CD4-positive, alpha-beta T cell treated with Interleukin-10 for 1 hour (primary cell): ENCODE results near the gene REXO4.
"Not testable (repeated sequence)": the region's sequence is repeated elsewhere in the genome, so short reads cannot be mapped to it uniquely, and the experiment has no call there.

Experiments
- DNase-seq: peaks from one replicate; pipeline ENCODE4 v3.0.0-alpha.2; 2020

REXO4 gene

GRCh38 chr9:133385452-133385851 lies 32.4 kb downstream of the REXO4 start:
- no peak for DNase-seq

DNA sequence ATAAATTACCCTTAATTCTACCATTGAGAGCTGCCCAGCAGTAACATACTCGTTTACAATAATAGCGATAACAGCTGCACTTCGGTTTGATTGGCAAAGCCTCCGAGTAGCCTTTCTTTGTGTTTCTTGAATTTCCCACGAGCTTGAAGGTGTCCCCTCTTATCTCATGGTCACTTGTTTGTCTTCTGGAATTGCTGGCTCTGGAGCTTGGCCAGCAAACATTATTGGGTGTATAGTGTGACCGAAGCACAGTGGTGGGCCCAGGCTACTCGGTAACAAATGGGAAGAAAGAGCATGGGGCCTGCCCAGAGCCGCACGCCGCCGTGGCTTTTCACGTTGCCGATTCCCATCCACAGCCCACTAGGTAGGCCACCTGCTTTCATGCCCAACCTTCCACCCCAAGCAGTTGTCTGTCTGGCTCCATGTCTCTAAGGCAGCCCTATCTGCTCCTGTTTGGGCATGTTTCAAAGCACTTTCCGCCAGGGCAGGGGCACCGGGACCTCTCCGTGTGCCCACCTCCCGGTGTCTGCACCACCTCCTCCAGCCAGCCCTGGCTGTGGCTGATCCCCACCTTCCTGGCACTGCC lies 33.0 kb downstream of the REXO4 start:
- no peak for DNase-seq

DNA sequence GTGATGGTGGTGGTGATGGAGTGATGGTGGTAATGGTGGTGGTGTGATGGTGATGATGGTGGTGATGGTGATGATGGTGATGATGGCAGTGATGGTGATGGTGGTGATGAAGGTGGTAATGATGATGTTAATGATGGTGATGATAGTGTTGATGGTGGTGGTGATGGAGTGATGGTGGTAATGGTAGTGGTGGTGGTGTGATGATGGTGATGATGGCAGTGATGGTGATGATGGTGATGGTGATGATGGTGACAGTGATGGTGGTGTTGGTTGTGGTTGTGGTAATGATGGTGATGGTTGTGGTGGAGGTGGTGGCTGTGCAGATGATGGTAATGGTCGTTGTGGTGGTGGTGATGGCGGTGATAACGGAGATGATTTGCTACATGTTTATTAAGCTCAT lies 34.4 kb downstream of the REXO4 start:
- no peak for DNase-seq

- DNase-seq = no peak
Observed at GRCh38 chr9:133382507-133383141, 35.2 kb downstream of the REXO4 start.

- no peak for DNase-seq
Observed at GRCh38 chr9:133380734-133381133, 37.1 kb downstream of the REXO4 start.

GRCh38 chr9:133379153-133380086 lies 38.4 kb downstream of the REXO4 start:
- DNase-seq = no peak

- no peak for DNase-seq
Observed at GRCh38 chr9:133378408-133378962, 39.3 kb downstream of the REXO4 start.

- DNase-seq = no peak
Observed at GRCh38 chr9:133377721-133378216, 40.0 kb downstream of the REXO4 start.

GRCh38 chr9:133377280-133377679 lies 40.5 kb downstream of the REXO4 start:
- not testable (repeated sequence) for DNase-seq

GRCh38 chr9:133375724-133376654 lies 41.8 kb downstream of the REXO4 start, which contains the start of the genes STKLD1 and SURF4:
Gene STKLD1 (plus strand): TSS chr9:133376366. CDS start chr9:133376474, 108 bp downstream.
Gene SURF4 (minus strand): TSS chr9:133376060. CDS start chr9:133375969, 91 bp downstream.
- peak; percentile 95 for DNase-seq

GRCh38 chr9:133375116-133375723 lies 42.6 kb downstream of the REXO4 start:
- no peak for DNase-seq

DNA sequence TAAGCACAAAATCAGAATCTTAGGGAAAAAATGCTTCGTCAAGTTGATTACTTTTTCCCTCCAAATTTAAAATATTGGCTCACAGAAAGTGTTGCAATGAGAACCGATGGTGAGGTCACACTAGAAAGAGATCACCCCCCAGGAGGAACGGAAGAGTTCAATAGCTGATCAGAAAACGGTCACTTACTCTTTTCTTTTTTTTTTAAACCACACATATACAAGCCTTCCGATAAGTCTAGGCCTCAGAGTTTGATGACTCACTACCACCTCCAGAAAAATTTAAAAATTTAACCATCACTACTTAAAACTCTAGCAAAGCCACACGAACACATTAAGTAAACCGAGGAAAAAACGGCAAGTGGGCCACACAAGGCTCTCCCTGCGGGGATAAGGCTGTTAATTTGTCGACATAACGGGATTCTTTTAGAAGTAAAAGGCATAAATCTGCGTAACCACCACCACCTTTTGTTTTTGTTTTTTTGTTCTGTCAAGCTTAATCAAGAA lies 43.1 kb downstream of the REXO4 start:
- peak; percentile 65 for DNase-seq

- DNase-seq = no peak
Observed at GRCh38 chr9:133372144-133372543, 45.7 kb downstream of the REXO4 start.

DNA sequence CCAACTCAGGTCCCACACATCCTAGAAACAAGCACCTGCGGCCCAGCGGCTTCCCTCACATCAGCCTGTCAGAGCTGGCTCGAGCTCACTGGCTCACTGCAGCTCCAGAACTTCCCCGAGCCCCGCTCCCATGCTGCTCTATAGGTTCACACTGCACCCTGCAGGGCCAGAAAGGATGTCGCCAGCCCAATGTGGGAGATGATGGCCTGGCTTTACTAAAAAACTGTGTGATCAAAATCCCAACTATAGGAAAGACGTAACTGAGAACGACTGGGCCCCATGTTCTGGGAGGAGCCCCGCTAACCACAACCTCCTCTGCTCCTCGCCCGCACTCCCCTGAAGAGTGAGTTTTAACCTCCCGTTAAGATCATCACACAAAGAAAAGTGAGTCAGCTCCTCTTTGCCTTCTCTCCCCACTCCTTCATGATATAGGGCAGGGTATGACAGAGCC lies 46.5 kb downstream of the REXO4 start:
- peak; percentile 76 for DNase-seq

GRCh38 chr9:133370685-133371084 lies 47.1 kb downstream of the REXO4 start:
- DNase-seq = peak; percentile 70

DNA sequence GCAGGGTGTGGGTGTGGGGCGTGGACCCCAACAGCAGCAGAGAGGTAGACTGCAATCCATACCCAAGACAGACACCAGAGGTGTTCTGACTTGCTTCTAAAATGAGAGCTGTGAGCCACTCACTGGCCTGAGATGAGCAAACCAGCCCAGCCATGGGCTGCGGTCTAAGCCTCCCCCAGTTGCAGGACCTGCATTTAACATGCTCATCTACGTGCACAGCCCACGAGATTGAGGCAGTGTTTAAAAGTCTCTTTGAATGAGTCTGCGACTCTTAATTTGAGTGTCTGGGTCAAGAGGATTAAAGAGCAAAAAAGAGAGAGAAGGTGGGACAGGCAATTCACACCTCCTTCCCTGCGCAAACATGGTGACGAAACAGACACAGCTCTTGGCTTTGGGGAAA lies 47.9 kb downstream of the REXO4 start:
- no peak for DNase-seq

- DNase-seq = no peak
Observed at GRCh38 chr9:133369422-133369821, 48.4 kb downstream of the REXO4 start.

- no peak for DNase-seq
Observed at GRCh38 chr9:133368249-133368881, 49.4 kb downstream of the REXO4 start.

- no peak for DNase-seq
Observed at GRCh38 chr9:133367778-133368177, 50.0 kb downstream of the REXO4 start.

- no peak for DNase-seq
Observed at GRCh38 chr9:133367221-133367620, 50.6 kb downstream of the REXO4 start.

DNA sequence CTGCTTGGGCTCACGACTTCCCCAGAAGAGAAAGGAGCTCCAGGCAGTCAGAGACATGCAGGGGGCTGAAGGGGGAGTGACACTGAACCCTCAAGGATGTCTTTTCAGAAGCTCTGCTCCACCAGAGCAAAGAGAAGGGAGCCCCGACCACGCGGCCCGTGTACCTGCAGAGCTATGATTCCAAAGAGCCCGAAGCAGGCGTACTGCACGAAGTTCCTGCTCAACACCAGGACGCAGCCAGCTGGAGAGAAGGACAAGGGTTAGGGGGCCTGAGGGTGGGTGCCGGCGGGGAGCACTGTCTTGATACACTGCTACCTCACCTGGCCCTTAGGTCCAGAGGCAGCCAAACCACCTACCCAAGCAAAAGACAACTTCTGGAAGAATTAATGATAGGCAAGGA lies 51.4 kb downstream of the REXO4 start:
- no peak for DNase-seq
